BJ (cell line): ENCODE measurements around the gene STEAP4. TPM values are rescaled to one million over a fixed set of nuclear protein-coding genes. Genes with fewer than 3 reads are reported as not detected.

ENCODE experiments used
- CTCF ChIA-PET: fragments of 350-600 bp; formaldehyde crosslinking; extraction: SDS; loops from one replicate; lab custom pipeline; 2021; ENCODE audit warnings: antibody characterized with exemption, inconsistent platforms; lab: Yijun Ruan, JAX
- POLR2A ChIA-PET: fragments of 300-600 bp; sonication (Branson Sonifier 250); formaldehyde crosslinking; extraction: SDS; loops from one replicate; lab custom pipeline; 2021; ENCODE audit warnings: antibody characterized with exemption; lab: Charles Lee
- DNase-seq: peaks from one replicate; pipeline ENCODE4 v3.0.0-alpha.2; 2011; ENCODE audit warnings: low read depth
- H3K27me3 ChIP-seq: 2 replicates; pipeline ENCODE4 v1.6.0; 2011; ENCODE audit warnings: low read length; ENCODE audit not compliant: control insufficient read depth, insufficient read depth
- H3K36me3 ChIP-seq: 2 replicates; pipeline ENCODE4 v1.5.1; 2011; ENCODE audit warnings: low read length; ENCODE audit not compliant: control insufficient read depth, insufficient read depth
- H3K4me3 ChIP-seq: 2 replicates; pipeline ENCODE4 v1.5.1; 2011; ENCODE audit warnings: low read depth, mild to moderate bottlenecking, control low read depth, low read length
- polyA plus RNA-seq: library from polyadenylated mRNA; depleted of rRNA; stranded (reverse); fragments of >200 nt; gene quantifications from 2 replicates; pipeline ENCODE4 v1.2.3, GENCODE V29; 2011
- TF ChIP-seq, protein P1 (sequence below): IDR thresholded peaks from 2 replicates; pipeline ENCODE4 v1.5.1; 2011; ENCODE audit warnings: low read depth, mild to moderate bottlenecking, control low read depth, inconsistent platforms, low read length, moderate library complexity; ENCODE audit not compliant: insufficient read depth

The STEAP4 gene
- polyA plus RNA-seq, 1 experiment: not detected

GRCh38 chr7:88256906-88257305 is 49.8 kb downstream of the STEAP4 start:
- Histone ChIP-seq H3K27me3 (no peaks in the 10 kb centered on the region), H3K4me3 (no peak overlapping the region), H3K36me3 (no peaks in the 10 kb centered on the region)
- TF ChIP-seq, protein P1, sequence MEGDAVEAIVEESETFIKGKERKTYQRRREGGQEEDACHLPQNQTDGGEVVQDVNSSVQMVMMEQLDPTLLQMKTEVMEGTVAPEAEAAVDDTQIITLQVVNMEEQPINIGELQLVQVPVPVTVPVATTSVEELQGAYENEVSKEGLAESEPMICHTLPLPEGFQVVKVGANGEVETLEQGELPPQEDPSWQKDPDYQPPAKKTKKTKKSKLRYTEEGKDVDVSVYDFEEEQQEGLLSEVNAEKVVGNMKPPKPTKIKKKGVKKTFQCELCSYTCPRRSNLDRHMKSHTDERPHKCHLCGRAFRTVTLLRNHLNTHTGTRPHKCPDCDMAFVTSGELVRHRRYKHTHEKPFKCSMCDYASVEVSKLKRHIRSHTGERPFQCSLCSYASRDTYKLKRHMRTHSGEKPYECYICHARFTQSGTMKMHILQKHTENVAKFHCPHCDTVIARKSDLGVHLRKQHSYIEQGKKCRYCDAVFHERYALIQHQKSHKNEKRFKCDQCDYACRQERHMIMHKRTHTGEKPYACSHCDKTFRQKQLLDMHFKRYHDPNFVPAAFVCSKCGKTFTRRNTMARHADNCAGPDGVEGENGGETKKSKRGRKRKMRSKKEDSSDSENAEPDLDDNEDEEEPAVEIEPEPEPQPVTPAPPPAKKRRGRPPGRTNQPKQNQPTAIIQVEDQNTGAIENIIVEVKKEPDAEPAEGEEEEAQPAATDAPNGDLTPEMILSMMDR: no peak
- ChIA-PET CTCF (no interaction called here), POLR2A (no interaction called here)
- no peak for DNase-seq

DNA sequence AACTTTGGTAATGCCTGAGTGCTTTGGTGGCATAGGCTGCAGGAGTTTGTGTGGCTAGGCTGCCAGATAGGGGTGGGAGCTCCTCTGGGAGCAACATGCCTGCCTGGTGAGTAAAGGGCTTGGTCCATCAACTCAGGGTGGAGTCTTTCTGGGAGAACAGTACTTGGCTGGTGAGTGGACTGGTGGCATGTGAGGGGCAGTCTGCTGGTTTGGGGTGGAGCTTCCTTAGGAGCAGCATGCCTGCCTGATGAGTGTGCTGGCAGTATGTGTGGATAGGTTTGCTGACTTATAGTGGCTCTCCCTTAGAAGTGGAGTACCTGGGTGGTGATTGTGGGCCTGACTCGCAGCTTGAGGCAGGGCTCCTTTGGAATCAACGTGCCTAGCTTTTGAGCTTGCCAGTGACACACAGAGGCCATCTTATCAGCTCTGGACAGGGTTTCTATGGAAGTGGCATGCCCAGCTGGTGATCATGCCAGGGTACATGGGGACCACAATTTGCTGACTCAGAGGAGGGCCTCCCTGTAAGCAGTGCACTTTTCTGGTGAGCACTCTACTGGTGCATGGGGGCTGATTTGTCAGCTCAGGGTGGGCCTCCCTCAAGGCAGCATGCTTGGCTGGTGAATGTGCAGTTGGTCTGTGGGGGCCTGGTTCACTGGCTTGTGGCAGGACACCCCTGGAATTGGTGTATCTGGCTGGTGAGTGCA is 51.8 kb downstream of the STEAP4 start:
- no peak for DNase-seq
- Histone ChIP-seq H3K27me3 (no peaks in the 10 kb centered on the region), H3K4me3 (no peak overlapping the region), H3K36me3 (no peaks in the 10 kb centered on the region)
- TF ChIP-seq, protein P1: no peak
- POLR2A ChIA-PET: no interaction called here
- CTCF ChIA-PET: interaction anchor here (1.2 to 3.3 kb wide), 2 partner anchors 12 to 1368 kb away, joined by 3 to 9 read pairs; no protein-coding TSS in a partner anchor

GRCh38 chr7:88253640-88254039 is 53.1 kb downstream of the STEAP4 start:
- no peak for DNase-seq
- H3K27me3 ChIP-seq: no peaks in the 10 kb centered on the region
- ChIA-PET POLR2A (no interaction called here), CTCF (interaction anchor here (3.3 kb wide), 1 partner anchor 10 kb away, joined by 9 read pairs; no protein-coding TSS in a partner anchor)
- H3K36me3 ChIP-seq: no peaks in the 10 kb centered on the region
- H3K4me3 ChIP-seq: no peak overlapping the region
- TF ChIP-seq, protein P1: no peak

DNA sequence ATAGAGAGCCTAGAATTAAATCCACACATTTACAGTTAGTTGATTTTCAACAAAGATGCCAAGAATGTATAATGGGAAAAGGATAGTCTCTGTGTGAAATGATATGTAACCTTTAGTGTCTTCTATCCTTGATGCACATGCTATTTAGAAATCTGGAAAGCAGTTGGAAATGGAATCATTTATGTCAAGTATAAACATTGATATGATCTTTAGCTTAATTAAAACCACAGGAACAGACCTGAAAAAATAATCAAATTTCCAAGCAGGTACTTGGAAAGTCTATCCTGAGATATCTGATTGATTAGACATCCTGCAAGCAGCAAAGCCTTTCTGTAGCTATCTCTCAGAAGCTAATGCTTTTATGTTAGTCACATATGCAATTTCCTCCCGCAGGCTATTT is 62.4 kb downstream of the STEAP4 start:
- DNase-seq: no peak
- Histone ChIP-seq H3K27me3 (no peaks in the 10 kb centered on the region), H3K4me3 (no peak overlapping the region), H3K36me3 (no peaks in the 10 kb centered on the region)
- TF ChIP-seq, protein P1: no peak
- CTCF ChIA-PET: interaction anchor here (0.7 to 1.5 kb wide), 2 partner anchors 17 to 19 kb away, joined by 3 to 5 read pairs; no protein-coding TSS in a partner anchor
- POLR2A ChIA-PET: no interaction called here

GRCh38 chr7:88243345-88243909 is 63.3 kb downstream of the STEAP4 start:
- no peak for DNase-seq
- no peak overlapping the region for H3K4me3 ChIP-seq
- CTCF ChIA-PET: interaction anchor here (1.1 to 1.5 kb wide), 3 partner anchors 10 to 1379 kb away, joined by 5 to 9 read pairs (median 8); no protein-coding TSS in a partner anchor
- H3K27me3 ChIP-seq: no peaks in the 10 kb centered on the region
- no peaks in the 10 kb centered on the region for H3K36me3 ChIP-seq
- POLR2A ChIA-PET: no interaction called here
- TF ChIP-seq, protein P1: peak; percentile 60
